ENCODE data around the gene TNXB. TPM values are rescaled to one million over a fixed set of nuclear protein-coding genes. Genes with fewer than 3 reads are reported as not detected.

Gene TNXB
- total and polyA plus RNA-seq, 9 of the 15 experiments (the other 6 are each of a cell fraction or from before 2014, with no cell fraction given): 0.14 to 28.1 (median 12.4) TPM

- TF ChIP-seq ZNF239 (CRISPR knock-in tag; IDR thresholded peaks at IDR 0.05) (no peak; the same call in 1 of the 2 replicates), HDAC8 (tag; IDR thresholded peaks at IDR 0.05) (no peak), USF2 (CRISPR knock-in tag; IDR thresholded peaks at IDR 0.05) (no peak), ARNT (IDR thresholded peaks at IDR 0.05) (peak in 1 of 2 experiments; percentile 84; a peak in 3 of 4 replicates), TCF7L2 (IDR thresholded peaks at IDR 0.05; ENCODE audit: low read depth, low read length) (peak; percentile 92), WHSC1 (IDR thresholded peaks at IDR 0.05; ENCODE audit: low read length) (no peak), SNAPC5 (CRISPR knock-in tag; IDR thresholded peaks at IDR 0.05) (no peak), FOS (IDR thresholded peaks at IDR 0.05; ENCODE audit: extremely low read depth, insufficient read length) (no peak), PHF21A (IDR thresholded peaks at IDR 0.05; ENCODE audit: borderline replicate concordance, low read depth) (no peak), SMAD2 (IDR thresholded peaks at IDR 0.05; ENCODE audit: low read depth, low read length) (no peak), ZKSCAN3 (CRISPR knock-in tag; IDR thresholded peaks at IDR 0.05) (no peak), TOE1 (IDR thresholded peaks at IDR 0.05; ENCODE audit: borderline replicate concordance) (peak; percentile 89), TOE1 (CRISPR knock-in tag; IDR thresholded peaks at IDR 0.05; ENCODE audit: borderline replicate concordance, low read depth) (peak; percentile 88; the same call in 1 of the 2 replicates), ZFP1 (CRISPR knock-in tag; IDR thresholded peaks at IDR 0.05) (peak; percentile 7; the same call in 1 of the 2 replicates), ZNF324 (CRISPR knock-in tag; IDR thresholded peaks at IDR 0.05) (no peak), MCM5 (IDR thresholded peaks at IDR 0.05; ENCODE audit: low read depth) (no peak), MAFK (IDR thresholded peaks at IDR 0.05; ENCODE audit: low read length) (no peak), HLTF (IDR thresholded peaks at IDR 0.05) (no peak; the same call in 1 of the 2 replicates), NFYB (IDR thresholded peaks at IDR 0.05; ENCODE audit: extremely low read depth, insufficient read length) (no peak), DNMT1 (IDR thresholded peaks at IDR 0.05) (no peak), KDM5B (IDR thresholded peaks at IDR 0.05; ENCODE audit: insufficient replicate concordance, low read depth, low read length) (peak; percentile 56), SUPT5H (IDR thresholded peaks at IDR 0.05) (peak; percentile 76), PTRF (tag; IDR thresholded peaks at IDR 0.05) (no peak), GTF2B (IDR thresholded peaks at IDR 0.05; ENCODE audit: extremely low read depth, insufficient read length) (no peak), MCM2 (IDR thresholded peaks at IDR 0.05; ENCODE audit: low read depth) (no peak), EP300 (IDR thresholded peaks at IDR 0.05; ENCODE audit: low read length) (peak; percentile 34; the same call in 1 of the 2 replicates), HSF4 (CRISPR knock-in tag; IDR thresholded peaks at IDR 0.05; ENCODE audit: borderline replicate concordance) (no peak), KLF10 (CRISPR knock-in tag; IDR thresholded peaks at IDR 0.05) (no peak), POLR2A (conservative IDR thresholded peaks at IDR 0.05) (peak; percentile 82), EGR1 (conservative IDR thresholded peaks at IDR 0.05) (no peak), SREBF1 (IDR thresholded peaks at IDR 0.05; ENCODE audit: borderline replicate concordance, low read depth, low read length) (peak; percentile 38; the same call in 1 of the 2 replicates), ASH1L (IDR thresholded peaks at IDR 0.05; ENCODE audit: borderline replicate concordance, low read depth, partially characterized antibody) (peak; percentile 71)
Measured at GRCh38 chr6:32153564-32154513, 44.7 kb upstream of the TNXB start, which contains the start of gene PPT2 (continued).

Measured in K562 (cell line).